ENCODE measurements around the gene MUSK.

Gene MUSK

DNA sequence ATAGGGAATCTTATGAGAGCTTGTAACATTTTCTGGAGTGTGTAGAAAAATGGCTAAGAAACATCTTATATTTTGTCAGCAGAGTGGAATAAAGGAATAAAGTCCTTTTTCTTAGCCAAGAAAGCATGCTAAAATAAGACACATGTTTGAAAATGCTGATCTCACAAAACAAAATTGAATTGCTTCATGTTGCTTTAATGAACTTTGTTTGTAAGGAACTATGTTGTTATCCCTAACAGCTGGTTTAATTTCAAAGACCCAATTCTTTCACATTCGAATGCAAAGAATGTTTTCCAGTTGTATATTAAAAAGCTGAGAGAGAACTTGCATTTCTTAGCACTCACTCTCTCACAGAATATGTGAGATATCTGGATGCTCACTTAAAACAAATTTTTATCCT, 107.6 kb downstream of the MUSK start:
- Histone ChIP-seq H3K36me3 (ENCODE audit: low read length) (no peaks in the 10 kb centered on the region), H3K79me2 (ENCODE audit: insufficient read depth, low read length) (no peaks in the 10 kb centered on the region), H2AFZ (ENCODE audit: low read depth, low read length, severe bottlenecking) (no peak overlapping the region), H3K9ac (ENCODE audit: low read length) (no peak overlapping the region), H3K27me3 (ENCODE audit: low read length) (no peaks in the 10 kb centered on the region; the same call in 1 of the 2 replicates), H3K4me3 (ENCODE audit: insufficient read depth, low read length, poor library complexity, severe bottlenecking) (no peak overlapping the region), H3K9me3 (ENCODE audit: insufficient read depth, low read length) (no peaks in the 10 kb centered on the region), H4K20me1 (ENCODE audit: low read depth, low read length) (no peaks in the 10 kb centered on the region), H3F3A (ENCODE audit: insufficient read depth) (no peaks in the 10 kb centered on the region), H3K27ac (ENCODE audit: low read depth, low read length) (no peak overlapping the region), H3K9me2 (replicated peaks; ENCODE audit: insufficient read depth, low read length) (no peaks in the 10 kb centered on the region), H3K4me2 (ENCODE audit: low read depth, low read length, poor library complexity, severe bottlenecking) (no peak overlapping the region)
- TF ChIP-seq, protein P1, sequence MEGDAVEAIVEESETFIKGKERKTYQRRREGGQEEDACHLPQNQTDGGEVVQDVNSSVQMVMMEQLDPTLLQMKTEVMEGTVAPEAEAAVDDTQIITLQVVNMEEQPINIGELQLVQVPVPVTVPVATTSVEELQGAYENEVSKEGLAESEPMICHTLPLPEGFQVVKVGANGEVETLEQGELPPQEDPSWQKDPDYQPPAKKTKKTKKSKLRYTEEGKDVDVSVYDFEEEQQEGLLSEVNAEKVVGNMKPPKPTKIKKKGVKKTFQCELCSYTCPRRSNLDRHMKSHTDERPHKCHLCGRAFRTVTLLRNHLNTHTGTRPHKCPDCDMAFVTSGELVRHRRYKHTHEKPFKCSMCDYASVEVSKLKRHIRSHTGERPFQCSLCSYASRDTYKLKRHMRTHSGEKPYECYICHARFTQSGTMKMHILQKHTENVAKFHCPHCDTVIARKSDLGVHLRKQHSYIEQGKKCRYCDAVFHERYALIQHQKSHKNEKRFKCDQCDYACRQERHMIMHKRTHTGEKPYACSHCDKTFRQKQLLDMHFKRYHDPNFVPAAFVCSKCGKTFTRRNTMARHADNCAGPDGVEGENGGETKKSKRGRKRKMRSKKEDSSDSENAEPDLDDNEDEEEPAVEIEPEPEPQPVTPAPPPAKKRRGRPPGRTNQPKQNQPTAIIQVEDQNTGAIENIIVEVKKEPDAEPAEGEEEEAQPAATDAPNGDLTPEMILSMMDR (IDR thresholded peaks at IDR 0.05; ENCODE audit: insufficient read depth, low read length, poor library complexity, severe bottlenecking): no peak
- TF ChIP-seq EZH2phosphoT487 (conservative IDR thresholded peaks at IDR 0.05; ENCODE audit: low read length): no peak

DNA sequence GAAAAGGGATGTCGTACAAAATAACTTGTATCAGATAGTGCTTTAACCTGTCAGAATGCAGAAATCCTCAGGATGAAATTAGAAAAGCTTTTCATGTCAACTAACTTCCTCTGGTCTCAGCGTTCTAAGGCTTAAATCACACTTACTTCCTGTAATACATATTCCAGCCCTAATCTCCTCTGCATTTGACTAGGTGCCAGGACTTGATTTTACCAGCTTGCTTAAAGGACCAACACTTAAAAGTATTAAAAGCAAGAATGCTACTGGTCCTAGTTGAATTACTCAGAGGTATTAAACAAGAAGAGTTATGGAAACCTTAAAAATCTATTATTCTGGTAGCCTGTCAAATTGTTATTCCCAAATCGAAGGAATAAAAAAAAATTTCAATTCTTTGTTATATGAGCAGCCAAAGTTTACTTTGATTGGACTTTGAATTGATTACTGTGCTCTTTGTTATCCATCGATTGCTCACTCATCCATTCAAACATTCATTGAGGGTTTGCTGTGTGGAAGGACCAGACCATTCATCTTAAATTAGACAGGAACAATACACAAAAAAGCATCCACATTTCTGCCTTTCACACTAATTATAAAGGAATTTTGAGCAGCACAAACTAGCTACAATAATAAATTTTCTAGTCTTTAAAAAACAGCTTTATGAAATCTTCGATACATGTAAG, 108.7 kb downstream of the MUSK start:
- Histone ChIP-seq H3K36me3 (ENCODE audit: low read length) (no peaks in the 10 kb centered on the region), H3K9ac (ENCODE audit: low read length) (no peak overlapping the region), H3K4me3 (ENCODE audit: insufficient read depth, low read length, poor library complexity, severe bottlenecking) (no peak overlapping the region), H3K9me2 (replicated peaks; ENCODE audit: insufficient read depth, low read length) (no peaks in the 10 kb centered on the region), H2AFZ (ENCODE audit: low read depth, low read length, severe bottlenecking) (no peak overlapping the region), H3K9me3 (ENCODE audit: insufficient read depth, low read length) (no peaks in the 10 kb centered on the region), H3K79me2 (ENCODE audit: insufficient read depth, low read length) (no peaks in the 10 kb centered on the region), H4K20me1 (ENCODE audit: low read depth, low read length) (no peaks in the 10 kb centered on the region), H3K4me2 (ENCODE audit: low read depth, low read length, poor library complexity, severe bottlenecking) (no peak overlapping the region), H3F3A (ENCODE audit: insufficient read depth) (no peaks in the 10 kb centered on the region), H3K27me3 (ENCODE audit: low read length) (no peaks in the 10 kb centered on the region; the same call in 1 of the 2 replicates), H3K27ac (ENCODE audit: low read depth, low read length) (no peak overlapping the region)
- TF ChIP-seq, protein P1 (IDR thresholded peaks at IDR 0.05; ENCODE audit: insufficient read depth, low read length, poor library complexity, severe bottlenecking): no peak
- TF ChIP-seq EZH2phosphoT487 (conservative IDR thresholded peaks at IDR 0.05; ENCODE audit: low read length): no peak

GRCh38 chr9:110777876-110778215, 109.3 kb downstream of the MUSK start:
- Histone ChIP-seq H3K9ac (ENCODE audit: low read length) (no peak overlapping the region), H3K36me3 (ENCODE audit: low read length) (no peaks in the 10 kb centered on the region), H2AFZ (ENCODE audit: low read depth, low read length, severe bottlenecking) (no peak overlapping the region)

More at GRCh38 chr9:110777876-110778215, 109.3 kb downstream of the MUSK start:
- TF ChIP-seq, protein P1 (IDR thresholded peaks at IDR 0.05; ENCODE audit: insufficient read depth, low read length, poor library complexity, severe bottlenecking): no peak
- no peak for TF ChIP-seq EZH2phosphoT487 (conservative IDR thresholded peaks at IDR 0.05; ENCODE audit: low read length)
- H3K4me3 ChIP-seq (ENCODE audit: insufficient read depth, low read length, poor library complexity, severe bottlenecking): no peak overlapping the region
- no peaks in the 10 kb centered on the region; the same call in 1 of the 2 replicates for H3K27me3 ChIP-seq (ENCODE audit: low read length)
- no peaks in the 10 kb centered on the region for H3F3A ChIP-seq (ENCODE audit: insufficient read depth)
- no peaks in the 10 kb centered on the region for H4K20me1 ChIP-seq (ENCODE audit: low read depth, low read length)
- no peaks in the 10 kb centered on the region for H3K79me2 ChIP-seq (ENCODE audit: insufficient read depth, low read length)
- H3K4me2 ChIP-seq (ENCODE audit: low read depth, low read length, poor library complexity, severe bottlenecking): no peak overlapping the region
- no peak overlapping the region for H3K27ac ChIP-seq (ENCODE audit: low read depth, low read length)
- H3K9me3 ChIP-seq (ENCODE audit: insufficient read depth, low read length): no peaks in the 10 kb centered on the region
- H3K9me2 ChIP-seq (replicated peaks; ENCODE audit: insufficient read depth, low read length): no peaks in the 10 kb centered on the region

All from SU-DHL-6 (cell line).